Neural cell (in vitro differentiated cells): ENCODE results near the gene DENND10.

Experiments
- CTCF ChIP-seq: fragments of 450-650 bp; IDR thresholded peaks from 2 replicates; pipeline ENCODE4 v1.5.1; 2014; ENCODE audit warnings: antibody characterized with exemption, mild to moderate bottlenecking, moderate library complexity; ENCODE audit not compliant: poor library complexity, severe bottlenecking
- TAF1 ChIP-seq: IDR thresholded peaks from 2 replicates; pipeline ENCODE4 v1.6.1; 2012; ENCODE audit warnings: low read depth

- TF ChIP-seq CTCF (no peak), TAF1 (no peak)
Measured at GRCh38 chr10:119073584-119073983, 30.3 kb upstream of the DENND10 start.
